ENCODE results near the gene GLCE.

Gene GLCE

GRCh38 chr15:69210574-69210973, 50.1 kb downstream of the GLCE start:
- H3K4me2 ChIP-seq (ENCODE audit: insufficient read depth, low read length, poor library complexity, severe bottlenecking), result no peak overlapping the region
- no peaks in the 10 kb centered on the region for H3K36me3 ChIP-seq (replicated peaks in 1 of 2; ENCODE audit: control insufficient read depth in 2 of 2, insufficient read depth in 2 of 2, low read length in 2 of 2)
- no peak overlapping the region for H3K9ac ChIP-seq (ENCODE audit: low read depth, low read length, poor library complexity)
- H4K91ac ChIP-seq (ENCODE audit: low read depth, low read length, poor library complexity), result no peak overlapping the region
- H3K23ac ChIP-seq (ENCODE audit: low read depth, low read length, poor library complexity), result no peak overlapping the region
- no peak overlapping the region for H3K27ac ChIP-seq (replicated peaks; ENCODE audit: low read length)
- H4K8ac ChIP-seq (ENCODE audit: low read depth, low read length), result no peak overlapping the region
- no peak overlapping the region for H2BK120ac ChIP-seq (ENCODE audit: low read depth, low read length)
- H3K18ac ChIP-seq (ENCODE audit: low read length), result no peak overlapping the region
- H3K14ac ChIP-seq (ENCODE audit: low read length), result no peak overlapping the region
- no peaks in the 10 kb centered on the region for H3K79me1 ChIP-seq (ENCODE audit: low read depth, low read length)
- no peak overlapping the region for H2BK15ac ChIP-seq (ENCODE audit: low read length)
- H3K4me3 ChIP-seq (ENCODE audit: low read length in 2 of 2), result no peak overlapping the region
- no peaks in the 10 kb centered on the region for H3K27me3 ChIP-seq (ENCODE audit: control insufficient read depth in 3 of 3, insufficient read depth in 3 of 3, low read depth in 1 of 3, low read length in 3 of 3)
- no peak overlapping the region for H2AFZ ChIP-seq (ENCODE audit: low read length)
- no peak overlapping the region for H3K4ac ChIP-seq (ENCODE audit: low read length)
- no peak overlapping the region for H2BK5ac ChIP-seq (ENCODE audit: low read length)
- H2BK12ac ChIP-seq (ENCODE audit: low read length), result no peak overlapping the region
- DNase-seq (ENCODE audit: low spot score), result no peak
- no peak overlapping the region for H2AK5ac ChIP-seq (ENCODE audit: low read depth, low read length)
- H3K9me3 ChIP-seq (replicated peaks in 1 of 2; ENCODE audit: control insufficient read depth in 2 of 2, insufficient read depth in 1 of 2, low read depth in 1 of 2, low read length in 2 of 2), result no peaks in the 10 kb centered on the region
- H3K4me1 ChIP-seq (ENCODE audit: control insufficient read depth in 2 of 2, insufficient read depth in 1 of 2, low read depth in 1 of 2, low read length in 2 of 2), result no peaks in the 10 kb centered on the region

- H3K18ac ChIP-seq (ENCODE audit: low read length), result no peak overlapping the region
- no peaks in the 10 kb centered on the region for H3K27me3 ChIP-seq (ENCODE audit: control insufficient read depth in 3 of 3, insufficient read depth in 3 of 3, low read depth in 1 of 3, low read length in 3 of 3)
- no peak overlapping the region for H2AK5ac ChIP-seq (ENCODE audit: low read depth, low read length)
- H3K36me3 ChIP-seq (replicated peaks in 1 of 2; ENCODE audit: control insufficient read depth in 2 of 2, insufficient read depth in 2 of 2, low read length in 2 of 2), result no peaks in the 10 kb centered on the region
- H2BK5ac ChIP-seq (ENCODE audit: low read length), result no peak overlapping the region
- H2BK12ac ChIP-seq (ENCODE audit: low read length), result no peak overlapping the region
- H2BK120ac ChIP-seq (ENCODE audit: low read depth, low read length), result no peak overlapping the region
- H4K91ac ChIP-seq (ENCODE audit: low read depth, low read length, poor library complexity), result no peak overlapping the region
- no peak overlapping the region for H3K4me2 ChIP-seq (ENCODE audit: insufficient read depth, low read length, poor library complexity, severe bottlenecking)
- no CpG with 5 or more reads among the region's 3 CpGs for WGBS, 2 donors (ENCODE audit: extremely low coverage in 2 of 2, insufficient read length in 2 of 2, insufficient replicate concordance in 1 of 2)
- H2BK15ac ChIP-seq (ENCODE audit: low read length), result no peak overlapping the region
- H2AFZ ChIP-seq (ENCODE audit: low read length), result no peak overlapping the region
- H3K27ac ChIP-seq (replicated peaks; ENCODE audit: low read length), result no peak overlapping the region
- no peak overlapping the region for H3K4ac ChIP-seq (ENCODE audit: low read length)
- H3K4me3 ChIP-seq (ENCODE audit: low read length in 2 of 2), result no peak overlapping the region
- H3K79me1 ChIP-seq (ENCODE audit: low read depth, low read length), result no peaks in the 10 kb centered on the region
- no peaks in the 10 kb centered on the region for H3K4me1 ChIP-seq (ENCODE audit: control insufficient read depth in 2 of 2, insufficient read depth in 1 of 2, low read depth in 1 of 2, low read length in 2 of 2)
- H4K8ac ChIP-seq (ENCODE audit: low read depth, low read length), result no peak overlapping the region
- no peak overlapping the region for H3K14ac ChIP-seq (ENCODE audit: low read length)
- H3K23ac ChIP-seq (ENCODE audit: low read depth, low read length, poor library complexity), result no peak overlapping the region
- no peaks in the 10 kb centered on the region for H3K9me3 ChIP-seq (replicated peaks in 1 of 2; ENCODE audit: control insufficient read depth in 2 of 2, insufficient read depth in 1 of 2, low read depth in 1 of 2, low read length in 2 of 2)
- no peak overlapping the region for H3K9ac ChIP-seq (ENCODE audit: low read depth, low read length, poor library complexity)
- no peak for DNase-seq (ENCODE audit: low spot score)
These were observed 53.4 kb downstream of the GLCE start for GRCh38 chr15:69213786-69214185.

GRCh38 chr15:69215314-69216035, 55.0 kb downstream of the GLCE start:
- Histone ChIP-seq H3K18ac (ENCODE audit: low read length) (no peak overlapping the region), H2BK120ac (ENCODE audit: low read depth, low read length) (no peak overlapping the region), H3K36me3 (replicated peaks in 1 of 2; ENCODE audit: control insufficient read depth in 2 of 2, insufficient read depth in 2 of 2, low read length in 2 of 2) (no peaks in the 10 kb centered on the region), H2AK5ac (ENCODE audit: low read depth, low read length) (no peak overlapping the region), H2AFZ (ENCODE audit: low read length) (no peak overlapping the region), H2BK15ac (ENCODE audit: low read length) (no peak overlapping the region), H2BK12ac (ENCODE audit: low read length) (no peak overlapping the region), H3K14ac (ENCODE audit: low read length) (no peak overlapping the region), H4K91ac (ENCODE audit: low read depth, low read length, poor library complexity) (no peak overlapping the region), H3K79me1 (ENCODE audit: low read depth, low read length) (no peaks in the 10 kb centered on the region), H3K9ac (ENCODE audit: low read depth, low read length, poor library complexity) (no peak overlapping the region), H3K4me3 (ENCODE audit: low read length in 2 of 2) (no peak overlapping the region), H4K8ac (ENCODE audit: low read depth, low read length) (no peak overlapping the region), H3K4me1 (ENCODE audit: control insufficient read depth in 2 of 2, insufficient read depth in 1 of 2, low read depth in 1 of 2, low read length in 2 of 2) (no peaks in the 10 kb centered on the region), H3K4ac (ENCODE audit: low read length) (no peak overlapping the region), H2BK5ac (ENCODE audit: low read length) (no peak overlapping the region), H3K27me3 (ENCODE audit: control insufficient read depth in 3 of 3, insufficient read depth in 3 of 3, low read depth in 1 of 3, low read length in 3 of 3) (no peaks in the 10 kb centered on the region), H3K23ac (ENCODE audit: low read depth, low read length, poor library complexity) (no peak overlapping the region), H3K4me2 (ENCODE audit: insufficient read depth, low read length, poor library complexity, severe bottlenecking) (no peak overlapping the region), H3K9me3 (replicated peaks in 1 of 2; ENCODE audit: control insufficient read depth in 2 of 2, insufficient read depth in 1 of 2, low read depth in 1 of 2, low read length in 2 of 2) (no peaks in the 10 kb centered on the region), H3K27ac (replicated peaks; ENCODE audit: low read length) (no peak overlapping the region)
- WGBS, 2 donors (ENCODE audit: extremely low coverage in 2 of 2, insufficient read length in 2 of 2, insufficient replicate concordance in 1 of 2), result no CpG with 5 or more reads among the region's 2 CpGs
- DNase-seq (ENCODE audit: low spot score), result no peak

GRCh38 chr15:69217381-69217780, 56.9 kb downstream of the GLCE start:
- Histone ChIP-seq H2AFZ (ENCODE audit: low read length) (no peak overlapping the region), H3K4me3 (ENCODE audit: low read length in 2 of 2) (no peak overlapping the region), H3K9me3 (replicated peaks in 1 of 2; ENCODE audit: control insufficient read depth in 2 of 2, insufficient read depth in 1 of 2, low read depth in 1 of 2, low read length in 2 of 2) (peaks cover 3 to 4% of the 10 kb centered on the region in 2 donors), H3K27me3 (ENCODE audit: control insufficient read depth in 3 of 3, insufficient read depth in 3 of 3, low read depth in 1 of 3, low read length in 3 of 3) (no peaks in the 10 kb centered on the region), H2AK5ac (ENCODE audit: low read depth, low read length) (no peak overlapping the region), H4K91ac (ENCODE audit: low read depth, low read length, poor library complexity) (no peak overlapping the region), H3K18ac (ENCODE audit: low read length) (no peak overlapping the region), H3K4me2 (ENCODE audit: insufficient read depth, low read length, poor library complexity, severe bottlenecking) (no peak overlapping the region), H4K8ac (ENCODE audit: low read depth, low read length) (no peak overlapping the region), H3K23ac (ENCODE audit: low read depth, low read length, poor library complexity) (no peak overlapping the region), H2BK120ac (ENCODE audit: low read depth, low read length) (no peak overlapping the region), H3K36me3 (replicated peaks in 1 of 2; ENCODE audit: control insufficient read depth in 2 of 2, insufficient read depth in 2 of 2, low read length in 2 of 2) (no peaks in the 10 kb centered on the region), H2BK15ac (ENCODE audit: low read length) (no peak overlapping the region), H3K9ac (ENCODE audit: low read depth, low read length, poor library complexity) (no peak overlapping the region), H2BK5ac (ENCODE audit: low read length) (no peak overlapping the region), H3K4ac (ENCODE audit: low read length) (no peak overlapping the region), H2BK12ac (ENCODE audit: low read length) (no peak overlapping the region), H3K27ac (replicated peaks; ENCODE audit: low read length) (no peak overlapping the region), H3K79me1 (ENCODE audit: low read depth, low read length) (peaks cover 2% of the 10 kb centered on the region), H3K14ac (ENCODE audit: low read length) (no peak overlapping the region), H3K4me1 (ENCODE audit: control insufficient read depth in 2 of 2, insufficient read depth in 1 of 2, low read depth in 1 of 2, low read length in 2 of 2) (no peaks in the 10 kb centered on the region)
- DNase-seq (ENCODE audit: low spot score), result no peak

All from neuronal stem cell (in vitro differentiated cells).